GM19043 (cell line): ENCODE measurements around the gene UBE2E1.
A peak's percentile ranks its signal among the peaks of the same experiment; 100 is the strongest.

Experiments
- ATAC-seq: cut with Tn5 transposase; IDR thresholded peaks from one replicate; pipeline ENCODE4 v1.9.1; 2021; ENCODE audit warnings: low read depth; ENCODE audit not compliant: unreplicated experiment

The UBE2E1 gene

GRCh38 chr3:23805633-23806533 is at the start of gene UBE2E1:
Gene UBE2E1, plus strand, starts transcription at chr3:23805955. Its CDS starts 1,315 bp downstream, at chr3:23807270.
- peak; percentile 61 for ATAC-seq

- no peak for ATAC-seq
Observed at GRCh38 chr3:23756206-23756840, 49.4 kb upstream of the UBE2E1 start.

DNA sequence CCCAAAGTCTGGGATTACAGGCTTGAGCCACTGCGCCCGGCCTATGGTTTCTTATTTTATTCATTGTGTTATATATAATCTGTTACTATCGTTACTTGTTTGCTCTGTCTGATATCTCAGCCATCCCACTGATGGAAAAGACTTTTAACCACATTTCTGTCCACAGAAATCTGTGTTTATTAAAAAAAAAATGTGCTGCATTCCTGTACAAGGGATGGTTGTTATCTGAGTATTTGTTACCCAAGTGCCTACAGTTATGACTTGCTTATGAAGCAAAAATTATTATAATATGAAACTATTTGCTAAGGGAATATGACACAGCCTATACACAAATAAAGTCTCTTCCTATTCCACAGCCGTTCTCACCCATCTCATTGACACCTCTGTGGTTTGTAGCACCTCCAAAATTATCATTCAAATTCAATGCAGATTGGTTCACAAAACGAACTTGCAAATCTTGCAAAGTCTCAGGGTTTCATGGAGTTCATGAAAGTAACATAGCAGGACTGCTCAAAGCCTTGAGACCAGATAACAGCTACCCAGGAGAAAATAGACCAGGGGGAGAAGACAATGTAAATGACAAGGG is 47.4 kb upstream of the UBE2E1 start:
- no peak for ATAC-seq

GRCh38 chr3:23760325-23760724 is 45.4 kb upstream of the UBE2E1 start:
- peak; percentile 8 for ATAC-seq

DNA sequence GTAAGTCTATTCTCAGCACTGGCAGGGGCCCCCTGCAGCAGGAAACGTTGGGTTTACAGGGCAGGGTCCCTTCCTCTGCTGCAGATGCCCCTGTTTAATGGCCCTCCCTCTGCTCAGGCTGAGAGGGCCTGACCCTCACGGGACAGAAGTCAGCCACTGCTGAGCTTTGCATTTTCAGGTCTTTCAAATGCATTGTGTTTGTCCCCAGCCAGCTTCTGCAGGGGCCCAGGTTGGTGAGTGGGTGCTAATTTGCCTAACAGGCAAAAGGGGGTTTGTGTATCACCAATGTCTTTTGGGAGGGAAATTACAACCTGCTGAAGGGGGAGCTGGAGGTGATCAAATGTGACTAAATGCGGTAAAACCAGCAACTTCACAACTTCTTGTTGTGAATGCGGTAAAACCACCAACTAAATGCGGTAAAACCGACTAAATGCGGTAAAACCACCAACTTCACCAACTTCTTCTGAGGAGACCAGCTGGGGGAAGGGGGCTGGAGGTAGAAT is 44.8 kb upstream of the UBE2E1 start:
- ATAC-seq: peak; percentile 25

DNA sequence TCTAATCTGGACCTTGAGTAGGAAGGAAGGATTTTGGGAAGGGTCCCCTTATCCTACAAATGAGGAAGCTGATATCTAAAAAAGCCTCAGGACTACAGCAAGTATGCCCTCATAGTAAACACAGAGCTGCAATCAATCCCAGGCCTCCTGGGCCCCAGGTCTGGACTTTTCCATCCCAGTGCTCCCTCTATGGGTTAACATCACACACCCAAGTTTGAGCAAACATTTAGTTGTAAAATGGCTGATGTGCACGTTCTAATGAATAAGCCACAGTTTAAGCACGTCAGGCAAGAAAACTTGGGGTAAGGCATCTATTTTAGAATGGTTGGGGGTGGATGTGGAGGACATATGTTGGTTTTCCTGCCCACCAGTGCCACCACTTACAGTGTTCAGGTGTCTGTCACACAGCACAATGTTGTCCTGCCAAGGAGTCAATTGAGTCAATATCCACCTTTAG is 44.3 kb upstream of the UBE2E1 start:
- ATAC-seq: peak; percentile 9

DNA sequence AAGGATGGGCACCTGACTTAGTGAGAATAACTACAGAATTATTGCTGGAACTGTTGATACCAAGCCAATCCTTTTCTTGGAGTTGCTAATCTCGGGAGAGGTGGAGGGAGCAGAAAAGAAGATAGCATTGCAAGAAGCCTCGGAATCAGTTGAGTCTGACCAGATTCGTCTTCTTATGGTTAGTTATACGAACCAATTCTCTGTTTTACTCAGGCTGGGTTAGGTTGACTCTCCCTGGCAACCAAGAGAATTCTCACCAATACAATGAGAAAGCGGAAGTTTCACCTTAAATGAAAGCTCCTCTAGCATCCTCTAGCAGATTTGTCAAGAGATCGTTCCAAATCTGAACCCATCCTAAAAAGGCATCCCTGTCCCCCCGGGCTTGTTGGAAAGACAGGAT is 43.5 kb upstream of the UBE2E1 start:
- peak; percentile 78 for ATAC-seq

DNA sequence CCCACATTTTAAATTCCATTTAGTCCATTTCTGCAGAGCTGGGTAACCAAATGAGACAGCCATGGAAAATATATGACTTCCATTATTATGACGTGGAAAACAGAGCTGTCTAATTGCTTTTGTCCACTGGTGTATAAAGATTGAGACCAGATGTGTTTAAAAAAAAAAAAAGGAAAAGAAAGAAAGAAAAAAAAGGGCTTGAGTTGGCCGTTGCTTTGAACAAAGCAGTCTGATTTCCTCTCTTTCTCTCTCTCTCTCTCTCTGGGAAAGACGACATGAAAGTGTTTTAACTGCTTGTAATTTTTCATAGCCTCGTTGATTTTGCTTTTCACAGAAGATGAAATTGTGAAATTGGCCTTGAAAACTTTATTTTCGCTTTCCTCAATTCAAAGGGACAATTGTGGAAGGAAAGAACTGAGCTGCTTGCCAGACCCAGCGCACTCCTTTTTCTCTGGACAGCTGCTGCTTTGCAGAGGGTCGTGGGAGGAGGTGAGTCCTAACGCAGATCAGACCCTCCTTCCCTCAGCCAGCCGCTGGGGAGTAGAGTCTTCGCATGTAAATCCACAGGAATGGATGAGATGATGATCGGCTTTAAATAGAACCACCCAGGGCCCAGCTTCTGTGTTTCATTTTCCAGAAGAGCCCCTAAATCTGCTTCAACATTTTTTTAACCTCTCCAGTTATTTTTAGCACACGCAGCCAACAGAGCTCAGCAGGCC is 42.8 kb upstream of the UBE2E1 start:
- no peak for ATAC-seq

GRCh38 chr3:23764407-23764806 is 41.3 kb upstream of the UBE2E1 start:
- no peak for ATAC-seq

DNA sequence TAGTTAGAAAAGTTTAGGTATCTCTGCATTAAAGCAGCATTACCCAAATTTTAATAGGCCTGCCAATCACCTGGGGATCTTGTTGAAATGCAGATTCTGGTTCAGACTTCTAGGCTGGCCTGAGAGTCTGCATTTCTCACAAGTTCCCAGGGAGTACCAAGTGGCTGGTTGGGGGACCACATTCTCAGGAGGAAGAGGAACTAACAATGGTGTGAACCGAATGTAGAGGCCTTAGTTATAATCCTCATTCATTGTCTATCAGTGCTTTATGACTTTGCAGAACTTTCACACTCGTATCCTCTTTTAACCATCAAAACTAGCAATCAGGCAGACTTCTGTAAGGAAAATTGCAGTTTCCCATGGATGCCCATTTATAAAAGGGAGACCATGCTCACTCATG is 38.2 kb upstream of the UBE2E1 start:
- no peak for ATAC-seq

- ATAC-seq: no peak
Observed at GRCh38 chr3:23775254-23775909, 30.4 kb upstream of the UBE2E1 start.

DNA sequence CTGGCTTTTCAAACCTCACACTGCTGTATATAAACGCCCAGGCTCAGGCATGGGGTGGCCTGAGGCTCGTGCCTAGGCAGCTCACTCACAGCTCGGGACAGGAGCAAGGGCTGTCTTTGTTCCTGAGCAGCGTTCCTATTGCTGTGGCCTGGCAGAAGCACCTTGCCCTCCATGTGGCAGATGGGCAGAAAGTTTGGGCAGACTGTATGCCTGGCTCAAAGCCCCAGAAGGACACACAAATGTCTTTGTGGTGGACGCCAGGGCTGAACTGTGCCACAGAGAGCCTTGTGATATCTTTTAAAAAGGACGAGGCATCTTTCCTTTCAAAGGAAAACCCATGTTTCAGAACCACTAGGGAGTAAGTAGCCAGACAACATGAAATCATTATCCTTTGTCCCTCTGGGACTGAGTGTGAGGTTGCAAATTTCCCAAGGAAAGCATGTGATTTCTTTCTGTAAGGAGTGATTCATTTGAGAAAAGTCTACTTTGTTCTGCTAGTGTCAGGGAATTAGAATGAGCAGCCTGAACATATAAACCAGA is 29.3 kb upstream of the UBE2E1 start:
- no peak for ATAC-seq

DNA sequence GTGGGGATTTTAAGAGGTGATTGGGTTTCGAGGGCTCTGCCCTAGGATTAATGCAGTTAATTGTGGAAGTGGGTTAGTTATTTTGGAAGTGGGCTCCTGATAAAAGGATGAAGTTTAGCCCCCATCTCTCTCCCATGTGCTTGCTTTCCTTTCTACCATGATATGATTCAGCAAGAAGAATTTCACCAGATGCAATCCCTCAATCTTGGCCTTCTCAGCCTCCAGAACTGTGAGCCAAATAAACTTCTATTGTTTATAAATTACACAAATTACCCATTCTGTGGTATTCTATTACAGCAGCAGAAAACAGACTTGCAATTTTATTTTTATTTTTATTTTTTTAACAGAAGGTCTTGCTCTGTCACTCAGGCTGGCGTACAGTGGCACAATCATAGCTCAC is 27.3 kb upstream of the UBE2E1 start:
- ATAC-seq: no peak

DNA sequence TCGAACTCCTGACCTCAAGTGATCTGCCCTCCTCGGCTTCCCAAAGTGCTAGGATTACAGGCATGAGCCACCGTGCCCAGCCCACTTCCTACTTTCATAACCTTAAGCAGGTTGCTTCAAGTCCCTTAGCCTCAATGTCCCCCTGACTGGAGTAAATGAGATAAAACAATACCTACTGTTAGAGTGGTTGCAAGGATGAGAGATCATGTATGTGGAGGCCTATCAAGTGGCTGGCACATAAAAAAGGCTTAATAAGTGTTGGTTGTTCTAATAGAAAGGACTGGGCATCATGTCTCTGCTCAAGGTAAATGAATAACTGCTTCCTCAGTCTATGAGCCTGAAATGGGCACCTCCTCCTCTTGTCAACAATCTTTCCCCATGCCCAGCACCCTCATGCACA is 25.9 kb upstream of the UBE2E1 start:
- ATAC-seq: no peak

DNA sequence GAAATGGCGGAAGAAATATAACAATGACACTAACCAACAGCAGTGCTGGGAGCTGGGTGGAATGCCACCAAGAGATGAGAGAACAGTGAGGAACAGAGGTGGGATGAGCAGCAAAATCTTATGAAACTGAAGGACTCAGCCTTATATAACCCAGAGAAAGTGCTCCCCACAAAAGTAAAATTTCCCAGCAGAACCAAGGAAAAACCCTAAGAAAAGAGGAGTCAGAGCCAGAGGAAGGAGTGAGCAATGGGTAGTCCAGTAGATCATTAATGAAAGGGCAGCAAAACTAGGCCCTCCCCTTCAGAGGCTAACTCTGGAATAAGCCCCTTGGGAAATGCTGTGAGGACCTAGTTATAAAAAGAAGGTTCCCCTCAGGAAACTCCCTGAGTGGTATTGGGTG is 24.7 kb upstream of the UBE2E1 start:
- no peak for ATAC-seq

- ATAC-seq: no peak
Observed at GRCh38 chr3:23781871-23782270, 23.9 kb upstream of the UBE2E1 start.

- no peak for ATAC-seq
Observed at GRCh38 chr3:23785097-23785645, 20.6 kb upstream of the UBE2E1 start.

DNA sequence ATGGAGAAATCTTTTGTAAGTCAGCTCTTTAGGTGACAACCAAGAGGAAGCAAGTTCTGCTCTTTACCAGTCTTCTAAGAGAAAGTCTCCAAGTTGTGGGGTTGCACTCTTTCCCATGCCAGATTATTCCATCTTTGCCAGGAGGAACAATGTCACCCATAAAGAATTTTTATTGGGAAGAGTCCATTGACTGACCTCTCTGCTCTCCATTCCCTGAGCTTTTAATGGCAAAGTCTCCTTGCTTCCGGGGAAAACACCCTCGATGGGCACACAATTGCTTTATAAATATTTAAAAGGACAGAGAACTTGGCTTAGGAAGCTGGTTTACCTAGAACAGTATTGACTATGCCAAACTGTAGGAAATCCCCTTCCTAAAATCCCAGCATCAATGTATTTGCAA is 19.9 kb upstream of the UBE2E1 start:
- no peak for ATAC-seq

DNA sequence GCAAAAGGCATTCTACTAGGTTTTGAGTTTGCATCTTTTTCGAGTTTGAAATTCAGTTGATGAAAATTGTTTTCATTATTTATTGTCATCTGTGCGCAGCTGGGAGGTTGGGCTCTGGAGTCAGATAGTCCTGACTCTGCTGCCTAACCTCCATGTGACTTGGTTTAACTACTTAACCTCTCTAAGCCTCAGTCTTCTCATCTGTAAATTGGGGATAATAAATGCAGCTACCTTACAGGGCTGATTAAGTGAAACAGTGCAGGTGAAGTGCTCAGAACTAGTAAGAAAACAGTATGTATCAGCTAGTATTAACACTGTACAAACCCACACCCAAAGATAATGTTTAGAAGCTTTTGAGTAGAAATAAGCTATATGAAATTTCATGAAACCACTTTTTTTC is 14.1 kb upstream of the UBE2E1 start:
- ATAC-seq: no peak
